ENCODE data around the gene PAF1. TPM values are rescaled to one million over a fixed set of nuclear protein-coding genes. Genes with fewer than 3 reads are reported as not detected.

Gene PAF1
- polyA plus RNA-seq, 2 of the 4 experiments (the other 2 are of a cell fraction): 103 to 110 TPM

DNA sequence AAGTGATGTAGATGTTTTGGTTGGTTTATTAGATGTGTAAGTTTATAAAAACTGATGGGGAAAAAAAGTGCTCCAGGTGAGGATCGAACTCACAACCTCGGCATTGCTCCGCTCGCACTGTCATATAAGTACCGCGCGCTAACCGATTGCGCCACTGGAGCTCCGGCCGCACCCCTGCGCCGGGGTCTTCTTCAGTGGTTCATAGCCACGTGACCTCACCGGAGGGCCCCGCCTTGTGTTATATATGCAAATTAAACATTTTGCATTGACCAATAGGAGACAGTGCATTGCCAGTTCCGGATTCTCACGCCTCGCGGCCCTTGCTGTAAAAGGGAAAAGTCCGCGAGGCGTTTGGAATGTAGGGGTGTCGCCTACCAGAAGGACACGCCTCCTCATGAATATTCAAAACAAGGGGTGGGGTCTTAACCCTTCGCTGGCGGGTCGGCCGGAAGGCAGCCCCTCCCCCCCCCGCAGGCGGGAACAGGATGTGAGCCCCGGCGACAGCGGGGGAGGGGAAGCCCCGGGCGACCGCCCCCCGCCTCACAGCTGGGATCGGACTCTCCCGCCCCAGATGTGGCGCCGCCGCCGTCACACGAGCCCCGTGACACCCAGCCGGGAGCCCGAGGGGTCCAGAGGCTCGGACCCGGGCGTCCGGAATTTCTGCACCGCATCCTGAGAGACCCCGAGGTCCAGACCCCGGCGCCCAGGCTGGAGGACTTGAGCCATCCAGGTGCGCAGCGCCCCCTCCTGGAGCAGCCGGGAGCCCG, 21.4 kb upstream of the PAF1 start, which contains the start of gene PLEKHG2 (continued):
- TF ChIP-seq SREBF2 (IDR thresholded peaks at IDR 0.05) (peak; percentile 99), NR3C1 (IDR thresholded peaks at IDR 0.05) (no peak), MYC (IDR thresholded peaks at IDR 0.05; ENCODE audit: borderline replicate concordance, low read length) (peak; percentile 95), JUNB (IDR thresholded peaks at IDR 0.05) (no peak), GATA3 (IDR thresholded peaks at IDR 0.05; ENCODE audit: borderline replicate concordance) (peak; percentile 34; the same call in 1 of the 2 replicates), EP300 (IDR thresholded peaks at IDR 0.05) (peak in 1 of 2 experiments; percentile 61; a peak in 1 of 5 replicates), FOSL2 (IDR thresholded peaks at IDR 0.05) (no peak), FOSL2 (CRISPR knock-in tag; IDR thresholded peaks at IDR 0.05) (peak; percentile 68), BHLHE40 (IDR thresholded peaks at IDR 0.05; ENCODE audit: low read depth, low read length) (peak; percentile 95), CBX2 (IDR thresholded peaks at IDR 0.05; ENCODE audit: borderline replicate concordance, low read depth) (no peak), POLR2AphosphoS2 (conservative IDR thresholded peaks at IDR 0.05; ENCODE audit: low read length) (peak; percentile 100), TFCP2L1 (CRISPR knock-in tag; IDR thresholded peaks at IDR 0.05) (peak; percentile 98), ESRRA (IDR thresholded peaks at IDR 0.05; ENCODE audit: borderline replicate concordance, low read length) (peak; percentile 33; the same call in 1 of the 2 replicates), CEBPB (IDR thresholded peaks at IDR 0.05) (peak; percentile 97 to 99), ZNF302 (CRISPR knock-in tag; IDR thresholded peaks at IDR 0.05) (no peak), CHD2 (IDR thresholded peaks at IDR 0.05; ENCODE audit: low read length, partially characterized antibody) (peak; percentile 82), RNF2 (IDR thresholded peaks at IDR 0.05; ENCODE audit: borderline replicate concordance, low read depth) (no peak), POLR2A (IDR thresholded peaks at IDR 0.05; ENCODE audit: low read length) (peak; percentile 64), ZC3H11A (IDR thresholded peaks at IDR 0.05) (no peak), HEYL (CRISPR knock-in tag; IDR thresholded peaks at IDR 0.05) (no peak), HOXA7 (CRISPR knock-in tag; IDR thresholded peaks at IDR 0.05) (peak; percentile 99), HOXB5 (CRISPR knock-in tag; IDR thresholded peaks at IDR 0.05) (peak; percentile 85), CHD4 (IDR thresholded peaks at IDR 0.05; ENCODE audit: borderline replicate concordance) (no peak), RARB (CRISPR knock-in tag; IDR thresholded peaks at IDR 0.05) (peak; percentile 95), FOXS1 (CRISPR knock-in tag; IDR thresholded peaks at IDR 0.05) (peak; percentile 60; the same call in 1 of the 2 replicates), HOXB13 (CRISPR knock-in tag; IDR thresholded peaks at IDR 0.05; ENCODE audit: low read depth) (peak; percentile 71; the same call in 1 of the 2 replicates), ZSCAN20 (CRISPR knock-in tag; IDR thresholded peaks at IDR 0.05) (peak; percentile 81), EHMT2 (IDR thresholded peaks at IDR 0.05; ENCODE audit: low read depth) (no peak), PHF8 (IDR thresholded peaks at IDR 0.05; ENCODE audit: borderline replicate concordance, low read depth) (peak; percentile 50), RCOR1 (IDR thresholded peaks at IDR 0.05; ENCODE audit: low read depth, low read length) (peak; percentile 67; the same call in 1 of the 2 replicates), KDM1A (IDR thresholded peaks at IDR 0.05; ENCODE audit: low read depth) (no peak)
- TF ChIP-seq, protein P1, sequence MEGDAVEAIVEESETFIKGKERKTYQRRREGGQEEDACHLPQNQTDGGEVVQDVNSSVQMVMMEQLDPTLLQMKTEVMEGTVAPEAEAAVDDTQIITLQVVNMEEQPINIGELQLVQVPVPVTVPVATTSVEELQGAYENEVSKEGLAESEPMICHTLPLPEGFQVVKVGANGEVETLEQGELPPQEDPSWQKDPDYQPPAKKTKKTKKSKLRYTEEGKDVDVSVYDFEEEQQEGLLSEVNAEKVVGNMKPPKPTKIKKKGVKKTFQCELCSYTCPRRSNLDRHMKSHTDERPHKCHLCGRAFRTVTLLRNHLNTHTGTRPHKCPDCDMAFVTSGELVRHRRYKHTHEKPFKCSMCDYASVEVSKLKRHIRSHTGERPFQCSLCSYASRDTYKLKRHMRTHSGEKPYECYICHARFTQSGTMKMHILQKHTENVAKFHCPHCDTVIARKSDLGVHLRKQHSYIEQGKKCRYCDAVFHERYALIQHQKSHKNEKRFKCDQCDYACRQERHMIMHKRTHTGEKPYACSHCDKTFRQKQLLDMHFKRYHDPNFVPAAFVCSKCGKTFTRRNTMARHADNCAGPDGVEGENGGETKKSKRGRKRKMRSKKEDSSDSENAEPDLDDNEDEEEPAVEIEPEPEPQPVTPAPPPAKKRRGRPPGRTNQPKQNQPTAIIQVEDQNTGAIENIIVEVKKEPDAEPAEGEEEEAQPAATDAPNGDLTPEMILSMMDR (IDR thresholded peaks at IDR 0.05): peak; percentile 99
- TF ChIP-seq, protein P2, sequence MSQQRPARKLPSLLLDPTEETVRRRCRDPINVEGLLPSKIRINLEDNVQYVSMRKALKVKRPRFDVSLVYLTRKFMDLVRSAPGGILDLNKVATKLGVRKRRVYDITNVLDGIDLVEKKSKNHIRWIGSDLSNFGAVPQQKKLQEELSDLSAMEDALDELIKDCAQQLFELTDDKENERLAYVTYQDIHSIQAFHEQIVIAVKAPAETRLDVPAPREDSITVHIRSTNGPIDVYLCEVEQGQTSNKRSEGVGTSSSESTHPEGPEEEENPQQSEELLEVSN (IDR thresholded peaks at IDR 0.05; ENCODE audit: borderline replicate concordance, low read depth): no peak
- TF ChIP-seq, protein P3, sequence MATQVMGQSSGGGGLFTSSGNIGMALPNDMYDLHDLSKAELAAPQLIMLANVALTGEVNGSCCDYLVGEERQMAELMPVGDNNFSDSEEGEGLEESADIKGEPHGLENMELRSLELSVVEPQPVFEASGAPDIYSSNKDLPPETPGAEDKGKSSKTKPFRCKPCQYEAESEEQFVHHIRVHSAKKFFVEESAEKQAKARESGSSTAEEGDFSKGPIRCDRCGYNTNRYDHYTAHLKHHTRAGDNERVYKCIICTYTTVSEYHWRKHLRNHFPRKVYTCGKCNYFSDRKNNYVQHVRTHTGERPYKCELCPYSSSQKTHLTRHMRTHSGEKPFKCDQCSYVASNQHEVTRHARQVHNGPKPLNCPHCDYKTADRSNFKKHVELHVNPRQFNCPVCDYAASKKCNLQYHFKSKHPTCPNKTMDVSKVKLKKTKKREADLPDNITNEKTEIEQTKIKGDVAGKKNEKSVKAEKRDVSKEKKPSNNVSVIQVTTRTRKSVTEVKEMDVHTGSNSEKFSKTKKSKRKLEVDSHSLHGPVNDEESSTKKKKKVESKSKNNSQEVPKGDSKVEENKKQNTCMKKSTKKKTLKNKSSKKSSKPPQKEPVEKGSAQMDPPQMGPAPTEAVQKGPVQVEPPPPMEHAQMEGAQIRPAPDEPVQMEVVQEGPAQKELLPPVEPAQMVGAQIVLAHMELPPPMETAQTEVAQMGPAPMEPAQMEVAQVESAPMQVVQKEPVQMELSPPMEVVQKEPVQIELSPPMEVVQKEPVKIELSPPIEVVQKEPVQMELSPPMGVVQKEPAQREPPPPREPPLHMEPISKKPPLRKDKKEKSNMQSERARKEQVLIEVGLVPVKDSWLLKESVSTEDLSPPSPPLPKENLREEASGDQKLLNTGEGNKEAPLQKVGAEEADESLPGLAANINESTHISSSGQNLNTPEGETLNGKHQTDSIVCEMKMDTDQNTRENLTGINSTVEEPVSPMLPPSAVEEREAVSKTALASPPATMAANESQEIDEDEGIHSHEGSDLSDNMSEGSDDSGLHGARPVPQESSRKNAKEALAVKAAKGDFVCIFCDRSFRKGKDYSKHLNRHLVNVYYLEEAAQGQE (IDR thresholded peaks at IDR 0.05): peak; percentile 85
- TF ChIP-seq, protein P4, sequence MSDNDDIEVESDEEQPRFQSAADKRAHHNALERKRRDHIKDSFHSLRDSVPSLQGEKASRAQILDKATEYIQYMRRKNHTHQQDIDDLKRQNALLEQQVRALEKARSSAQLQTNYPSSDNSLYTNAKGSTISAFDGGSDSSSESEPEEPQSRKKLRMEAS (IDR thresholded peaks at IDR 0.05): peak; percentile 94
- TF ChIP-seq, protein P5, sequence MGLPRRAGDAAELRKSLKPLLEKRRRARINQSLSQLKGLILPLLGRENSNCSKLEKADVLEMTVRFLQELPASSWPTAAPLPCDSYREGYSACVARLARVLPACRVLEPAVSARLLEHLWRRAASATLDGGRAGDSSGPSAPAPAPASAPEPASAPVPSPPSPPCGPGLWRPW (IDR thresholded peaks at IDR 0.05): no peak
- TF ChIP-seq, protein P6, sequence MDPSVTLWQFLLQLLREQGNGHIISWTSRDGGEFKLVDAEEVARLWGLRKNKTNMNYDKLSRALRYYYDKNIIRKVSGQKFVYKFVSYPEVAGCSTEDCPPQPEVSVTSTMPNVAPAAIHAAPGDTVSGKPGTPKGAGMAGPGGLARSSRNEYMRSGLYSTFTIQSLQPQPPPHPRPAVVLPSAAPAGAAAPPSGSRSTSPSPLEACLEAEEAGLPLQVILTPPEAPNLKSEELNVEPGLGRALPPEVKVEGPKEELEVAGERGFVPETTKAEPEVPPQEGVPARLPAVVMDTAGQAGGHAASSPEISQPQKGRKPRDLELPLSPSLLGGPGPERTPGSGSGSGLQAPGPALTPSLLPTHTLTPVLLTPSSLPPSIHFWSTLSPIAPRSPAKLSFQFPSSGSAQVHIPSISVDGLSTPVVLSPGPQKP (IDR thresholded peaks at IDR 0.05; ENCODE audit: low read depth, low read length): 0 out of 2 replicates have a peak, but pooled peaks have one; percentile 18
